GM19455 (cell line): ENCODE data around the gene PGP.
A peak's percentile ranks its signal among the peaks of the same experiment; 100 is the strongest.
"Not testable (repeated sequence)": the region's sequence is repeated elsewhere in the genome, so short reads cannot be mapped to it uniquely, and the experiment has no call there.

ENCODE experiments used
- ATAC-seq: cut with Tn5 transposase; IDR thresholded peaks from one replicate; pipeline ENCODE4 v1.9.1; 2021; ENCODE audit not compliant: unreplicated experiment

PGP gene

GRCh38 chr16:2214719-2214968, at the start of gene PGP:
Gene PGP (minus strand): TSS chr16:2214840. CDS start chr16:2214777, 63 bp downstream.
- no peak for ATAC-seq

- not testable (repeated sequence) for ATAC-seq
Measured at GRCh38 chr16:2263026-2263425, 48.4 kb upstream of the PGP start.

GRCh38 chr16:2260250-2260649, 45.6 kb upstream of the PGP start:
- ATAC-seq: no peak

- not testable (repeated sequence) for ATAC-seq
Measured at GRCh38 chr16:2258530-2258929, 43.9 kb upstream of the PGP start.

- ATAC-seq: no peak
Measured at GRCh38 chr16:2257726-2258125, 43.1 kb upstream of the PGP start.

GRCh38 chr16:2256531-2257140, 42.0 kb upstream of the PGP start:
- no peak for ATAC-seq

GRCh38 chr16:2253293-2253692, 38.7 kb upstream of the PGP start:
- no peak for ATAC-seq

- ATAC-seq: no peak
Measured at GRCh38 chr16:2252806-2253148, 38.1 kb upstream of the PGP start.

- ATAC-seq: peak; percentile 89
Measured at GRCh38 chr16:2251296-2252111, 36.9 kb upstream of the PGP start, which contains the start of gene ECI1. Gene ECI1 (minus strand): TSS chr16:2251587. CDS start chr16:2251566, 21 bp downstream.

- ATAC-seq: no peak
Measured at GRCh38 chr16:2250652-2251295, 36.1 kb upstream of the PGP start.

GRCh38 chr16:2246301-2246885, 31.8 kb upstream of the PGP start:
- no peak for ATAC-seq

GRCh38 chr16:2244926-2245795, 30.5 kb upstream of the PGP start:
- no peak for ATAC-seq

- ATAC-seq: no peak
Measured at GRCh38 chr16:2244301-2244700, 29.7 kb upstream of the PGP start.

- ATAC-seq: no peak
Measured at GRCh38 chr16:2243781-2244180, 29.1 kb upstream of the PGP start.

GRCh38 chr16:2243031-2243528, 28.4 kb upstream of the PGP start:
- ATAC-seq: no peak

GRCh38 chr16:2242598-2242997, 28.0 kb upstream of the PGP start:
- no peak for ATAC-seq

- ATAC-seq: not testable (repeated sequence)
Measured at GRCh38 chr16:2240331-2240730, 25.7 kb upstream of the PGP start.

GRCh38 chr16:2238838-2239675, 24.4 kb upstream of the PGP start:
- ATAC-seq: no peak

- ATAC-seq: no peak
Measured at GRCh38 chr16:2238150-2238837, 23.7 kb upstream of the PGP start.
